ENCODE data around the gene TRPV4.

TRPV4 gene

DNA sequence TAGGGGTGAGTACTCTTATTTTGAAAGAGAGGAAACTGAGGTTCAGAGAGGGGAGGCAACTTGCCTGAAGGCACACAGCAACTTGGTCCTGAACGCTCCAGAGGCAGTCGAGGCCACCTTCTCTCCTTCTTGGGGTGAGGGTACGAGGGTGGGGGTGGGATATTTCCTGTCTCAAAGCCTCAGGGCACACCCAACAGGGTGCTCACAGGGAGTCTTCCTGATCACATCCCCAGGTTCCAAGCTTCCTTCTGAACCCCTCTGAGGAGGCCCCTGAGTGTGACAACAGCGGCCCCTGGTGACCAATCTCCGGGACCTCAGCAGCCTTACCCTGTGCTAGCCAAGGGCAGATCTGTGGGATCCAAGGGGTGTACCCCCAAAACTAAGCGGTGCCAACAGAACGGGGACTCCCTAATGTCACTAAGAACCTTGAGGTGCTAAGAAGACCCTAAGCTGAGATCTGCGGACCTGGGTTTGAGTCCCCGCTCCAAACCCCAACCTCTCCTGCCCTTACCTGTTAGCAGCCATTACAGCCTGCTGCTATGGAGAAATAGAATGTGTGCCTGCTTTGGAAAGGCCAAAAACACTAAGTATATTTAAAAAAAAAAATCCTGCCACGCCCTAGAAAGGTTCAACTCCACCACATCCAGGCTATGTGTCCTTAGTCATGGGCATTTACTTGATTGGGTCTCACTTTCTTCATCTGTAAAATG is 57.9 kb downstream of the TRPV4 start:
- DNase-seq = peak; percentile 65

- no peak for DNase-seq
Observed at GRCh38 chr12:109773384-109774011, 59.7 kb downstream of the TRPV4 start.

DNA sequence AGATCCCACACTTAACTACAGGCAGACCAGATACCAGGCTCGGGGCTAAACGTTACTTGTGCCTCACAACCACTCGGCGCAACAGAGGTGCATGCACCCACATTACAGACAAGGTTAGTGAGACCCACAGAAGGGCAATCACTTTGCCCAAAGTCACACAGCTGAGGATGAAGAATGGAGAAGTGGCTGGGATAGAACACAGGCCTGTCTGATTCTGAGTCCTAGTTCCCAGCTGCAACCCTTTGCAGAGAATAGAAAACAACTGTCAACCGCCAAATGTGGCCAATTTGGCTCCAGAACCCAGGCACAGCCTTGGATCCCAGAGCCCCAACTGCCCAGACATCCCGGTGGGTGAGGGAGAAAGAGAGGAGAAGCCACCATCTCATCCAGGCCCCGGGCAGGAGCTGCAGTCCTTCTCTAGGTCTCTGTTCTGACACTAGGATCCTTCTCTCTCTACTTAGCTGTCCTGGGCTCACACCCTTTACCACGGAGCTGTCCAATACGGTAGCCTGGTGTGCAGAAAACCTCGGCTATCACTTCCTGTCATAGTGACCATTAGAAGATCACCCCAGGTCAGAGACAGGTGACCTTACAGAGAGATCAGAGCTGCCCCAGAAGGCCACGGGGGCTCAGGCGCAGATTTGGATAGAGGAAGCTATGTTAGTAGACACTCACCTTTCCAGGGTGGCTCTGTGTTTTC is 60.4 kb downstream of the TRPV4 start:
- no peak for DNase-seq

GRCh38 chr12:109771746-109772621 is 61.2 kb downstream of the TRPV4 start:
- no peak for DNase-seq

- DNase-seq = no peak
Observed at GRCh38 chr12:109770861-109771670, 62.1 kb downstream of the TRPV4 start.

- no peak for DNase-seq
Observed at GRCh38 chr12:109770104-109770860, 62.9 kb downstream of the TRPV4 start.

DNA sequence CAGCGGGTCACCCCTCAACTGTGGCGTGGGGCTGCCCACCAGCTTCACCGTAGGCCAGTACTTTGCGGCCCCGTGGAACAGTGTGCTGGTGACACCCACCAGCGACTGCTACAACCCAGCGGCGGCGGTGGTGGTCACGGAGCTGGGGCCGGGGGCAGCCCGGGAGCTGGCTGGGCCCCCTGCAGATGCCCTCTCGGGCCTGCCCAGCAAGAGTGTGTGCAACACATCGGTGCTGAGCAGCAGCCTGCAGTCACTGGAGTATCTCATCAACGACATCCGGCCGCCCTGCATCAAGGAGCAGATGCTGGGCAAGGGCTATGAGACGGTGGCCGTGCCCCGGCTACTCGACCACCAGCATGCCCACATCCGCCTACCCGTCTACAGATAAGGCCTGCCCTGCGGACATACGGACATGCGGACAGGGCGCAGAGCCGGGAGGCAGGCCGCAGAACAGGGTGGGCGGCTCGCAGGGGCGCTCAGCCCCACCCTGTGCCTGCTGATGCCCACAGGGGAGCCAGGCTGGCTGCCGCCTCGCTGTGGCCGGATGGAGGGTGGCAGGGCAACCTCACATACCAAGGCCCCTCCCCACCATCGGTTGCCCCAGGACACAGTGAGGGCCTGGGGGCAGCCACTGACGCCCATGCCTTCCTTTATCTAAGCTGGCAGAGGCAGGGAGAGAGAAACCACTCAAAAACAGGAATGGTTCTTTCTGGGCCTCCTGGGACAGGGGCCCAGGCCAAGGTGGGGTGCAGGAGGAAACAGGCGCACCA is 64.1 kb downstream of the TRPV4 start:
- no peak for DNase-seq

DNA sequence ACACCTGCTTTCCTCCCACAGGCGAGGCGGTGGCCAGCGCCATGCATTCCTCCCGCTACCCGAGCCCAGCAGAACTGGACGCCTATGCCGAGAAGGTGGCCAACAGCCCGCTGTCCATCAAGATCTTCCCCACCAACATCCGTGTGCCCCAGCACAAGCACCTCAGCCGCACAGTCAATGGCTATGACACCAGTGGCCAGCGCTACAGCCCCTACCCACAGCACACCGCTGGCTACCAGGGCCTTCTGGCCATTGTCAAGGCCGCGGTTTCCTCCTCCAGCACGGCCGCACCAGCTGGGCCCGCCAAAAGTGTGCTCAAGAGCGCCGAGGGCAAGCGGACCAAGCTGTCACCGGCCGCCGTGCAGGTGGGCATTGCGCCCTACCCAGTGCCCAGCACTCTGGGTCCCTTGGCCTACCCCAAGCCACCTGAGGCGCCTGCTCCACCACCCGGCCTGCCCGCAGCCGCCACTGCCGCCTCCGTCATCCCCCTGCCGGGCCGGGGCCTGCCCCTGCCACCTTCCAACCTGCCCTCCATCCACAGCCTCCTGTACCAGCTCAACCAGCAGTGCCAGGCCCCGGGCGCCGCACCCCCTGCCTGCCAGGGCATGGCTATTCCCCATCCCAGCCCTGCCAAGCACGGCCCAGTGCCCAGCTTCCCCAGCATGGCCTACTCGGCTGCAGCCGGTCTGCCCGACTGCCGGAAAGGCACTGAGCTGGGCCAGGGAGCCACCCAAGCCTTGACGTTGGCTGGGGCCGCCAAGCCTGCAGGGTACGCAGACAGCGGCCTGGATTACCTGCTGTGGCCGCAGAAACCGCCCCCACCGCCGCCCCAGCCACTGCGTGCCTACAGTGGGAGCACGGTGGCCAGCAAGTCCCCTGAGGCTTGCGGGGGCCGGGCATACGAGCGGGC is 65.0 kb downstream of the TRPV4 start:
- DNase-seq = no peak

DNA sequence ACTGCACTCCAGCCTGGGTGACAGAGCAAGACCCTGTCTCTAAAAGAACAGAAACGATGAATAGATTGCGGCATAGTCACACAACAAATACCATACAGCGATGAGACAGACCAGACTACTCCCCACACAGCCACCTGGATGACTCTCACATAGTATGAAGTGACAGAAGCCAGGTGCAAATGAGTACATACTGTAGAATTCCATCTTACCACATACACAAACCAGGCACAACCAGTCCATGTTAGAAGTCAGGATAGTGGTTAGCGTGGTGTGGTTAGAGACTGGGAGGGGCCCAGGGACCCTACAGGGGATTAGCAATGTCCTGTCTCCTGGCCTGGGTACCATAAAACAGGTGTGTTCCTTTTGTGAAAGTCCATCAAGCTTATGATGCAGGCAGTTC is 65.7 kb downstream of the TRPV4 start:
- DNase-seq = peak; percentile 40

GRCh38 chr12:109766251-109766778 is 66.9 kb downstream of the TRPV4 start:
- no peak for DNase-seq

DNA sequence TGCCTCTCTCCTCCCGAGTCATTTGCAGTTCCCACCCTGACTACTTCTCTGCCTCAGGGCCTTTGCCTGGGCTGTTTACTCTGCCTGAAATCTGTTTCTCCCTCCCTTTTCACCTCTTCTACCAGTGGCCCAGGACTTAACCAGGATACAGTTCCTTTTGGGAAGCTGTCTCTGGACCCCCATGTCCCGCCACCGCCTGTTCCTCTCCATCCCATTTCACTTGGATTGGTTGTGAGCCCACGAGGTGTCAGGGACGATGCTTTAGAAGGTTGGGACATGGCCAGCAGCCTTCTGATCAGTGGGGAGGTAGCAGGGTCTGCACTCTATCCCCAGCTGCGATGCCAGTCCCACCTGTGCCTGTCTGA is 67.8 kb downstream of the TRPV4 start:
- no peak for DNase-seq

DNA sequence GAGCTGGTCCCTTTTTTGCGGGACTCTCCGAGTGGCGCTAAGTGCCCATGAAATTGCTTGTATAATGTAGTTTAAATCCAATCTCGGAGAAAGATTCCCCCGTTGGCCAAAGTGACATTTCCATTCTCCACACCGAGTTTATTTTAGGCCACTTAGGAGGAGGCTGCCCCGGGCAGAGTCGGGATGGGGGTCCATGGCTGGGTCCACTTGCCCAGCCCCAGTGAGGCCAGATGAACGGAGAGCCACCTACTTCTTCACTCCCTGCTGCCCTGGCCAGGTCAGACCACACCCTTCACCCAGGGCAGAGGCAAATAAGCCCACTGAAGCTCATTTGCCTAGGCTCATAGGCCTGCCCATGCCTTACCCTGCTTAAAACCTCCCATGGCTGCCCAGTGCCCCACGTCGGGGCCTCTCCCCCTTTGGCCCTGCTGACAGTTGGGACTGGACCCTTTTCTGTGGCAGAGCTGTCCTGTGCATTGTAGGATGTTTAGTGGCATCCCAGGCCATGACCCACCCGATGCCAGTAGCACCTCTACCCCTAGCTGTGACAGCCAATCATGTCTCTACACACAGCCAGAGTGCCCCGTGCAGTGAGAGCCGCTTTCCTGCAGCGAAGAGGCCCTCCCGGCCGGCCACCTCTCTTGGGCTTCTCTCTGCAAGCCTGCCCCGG is 68.3 kb downstream of the TRPV4 start:
- DNase-seq = no peak

GRCh38 chr12:109764123-109764522 is 69.1 kb downstream of the TRPV4 start:
- no peak for DNase-seq

- no peak for DNase-seq
Observed at GRCh38 chr12:109763201-109763841, 69.9 kb downstream of the TRPV4 start.

DNA sequence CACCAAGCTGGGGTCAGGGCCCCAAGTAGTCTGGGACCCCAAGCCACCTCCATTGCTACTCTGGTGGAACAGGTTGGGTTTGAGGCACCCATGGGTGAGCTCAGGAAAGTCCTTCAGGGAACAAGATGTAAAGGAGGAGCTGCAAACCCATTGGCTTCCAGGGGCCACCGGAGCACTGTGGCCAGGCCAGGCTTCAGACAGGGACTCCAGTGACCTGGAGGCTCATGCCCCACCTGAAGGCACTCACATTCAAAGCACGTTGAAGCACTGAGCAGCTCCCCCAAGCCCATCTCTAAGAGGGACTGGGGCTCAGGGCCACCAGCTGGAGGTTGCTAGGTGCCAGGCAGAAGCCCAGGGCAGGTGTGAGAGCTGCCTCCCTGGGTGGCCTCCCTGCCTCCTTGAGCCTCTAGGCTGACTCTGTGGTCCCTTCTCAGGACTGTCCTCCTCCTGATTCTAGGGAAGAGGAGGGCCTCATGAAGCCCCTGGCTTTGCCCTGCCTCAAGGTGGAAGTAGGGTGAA is 70.5 kb downstream of the TRPV4 start:
- no peak for DNase-seq

DNA sequence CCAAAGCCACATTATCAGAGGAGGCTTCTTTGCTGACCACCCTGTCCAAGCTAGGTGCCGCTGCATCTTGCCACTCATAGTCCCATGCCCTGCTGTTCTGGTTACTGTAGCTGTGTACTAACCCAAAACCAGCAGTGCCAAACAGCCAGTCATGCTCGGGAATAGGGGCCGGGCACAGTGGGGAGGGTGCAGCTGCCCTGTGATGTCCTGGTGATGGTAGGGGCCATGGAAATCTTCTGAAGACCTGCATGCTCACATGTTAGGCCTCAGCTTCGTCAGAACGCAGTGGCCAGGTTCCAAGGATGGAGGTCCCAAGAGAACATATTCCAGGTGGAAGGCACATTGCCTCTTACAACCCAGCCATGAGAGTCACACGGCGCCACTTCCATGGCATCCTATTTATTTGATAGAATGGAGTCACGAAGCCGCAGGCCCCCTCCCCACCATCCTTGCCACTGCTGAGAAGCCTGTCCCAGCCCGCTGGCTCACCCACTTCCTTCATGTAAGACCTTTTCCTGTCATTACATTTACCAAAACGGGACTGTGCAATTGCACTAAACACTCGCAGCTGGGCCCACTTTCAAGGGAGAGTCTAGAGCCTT is 71.0 kb downstream of the TRPV4 start:
- DNase-seq = no peak
